B cell (primary cell): Measurements from ENCODE around the gene TGFBI. TPM values are rescaled to one million over a fixed set of nuclear protein-coding genes. Genes with fewer than 3 reads are reported as not detected.

Experiments used
- ATAC-seq: fragments of 200-7000 bp; cut with Tn5 transposase; one replicate; pipeline ENCODE4 v1.10.0; 2021; ENCODE audit warnings: low read depth, mild to moderate bottlenecking, moderate number of reproducible peaks, moderate library complexity
- CTCF ChIA-PET: fragments of 350-600 bp; sonication (Branson Sonifier 250); formaldehyde crosslinking; loops from one replicate; lab custom pipeline; 2021; ENCODE audit warnings: antibody characterized with exemption, inconsistent platforms; lab: Charles Lee
- POLR2A ChIA-PET: fragments of 350-600 bp; sonication (Branson Sonifier 250); formaldehyde crosslinking; loops from one replicate; lab custom pipeline; 2021; ENCODE audit warnings: antibody characterized with exemption; lab: Charles Lee
- DNase-seq: peaks from one replicate; pipeline ENCODE4 v3.0.0; 2013
- H2AFZ ChIP-seq: 2 replicates; pipeline ENCODE4 v1.6.1; 2012; ENCODE audit warnings: mild to moderate bottlenecking, low read depth, low read length; ENCODE audit not compliant: insufficient read depth, poor library complexity, severe bottlenecking
- H3K27ac ChIP-seq, 2 donors: 1 replicate in 1 of 2; 2 replicates in 1 of 2; pipeline ENCODE4 v1.5.1; 2012 to 2013; ENCODE audit warnings: low read length in 2 of 2, mild to moderate bottlenecking in 2 of 2, moderate library complexity in 1 of 2
- H3K27me3 ChIP-seq, 4 experiments: fragments of 200-600 bp in 1 of 4; sonication (generic) in 1 of 4; replicated peaks in 1 of 4; 1 replicate in 2 of 4; 2 replicates in 2 of 4; pipeline versions ENCODE4 v1.6.1 to v1.7.0; 2013 to 2016; ENCODE audit warnings: low read length in 3 of 4, mild to moderate bottlenecking in 2 of 4, mixed read lengths in 1 of 4, moderate library complexity in 1 of 4; ENCODE audit not compliant: insufficient read depth in 4 of 4, control insufficient read depth in 3 of 4; ENCODE audit errors: control extremely low read depth in 1 of 4
- H3K36me3 ChIP-seq, 2 experiments: replicated peaks in 1 of 2; 1 replicate in 1 of 2; 2 replicates in 1 of 2; pipeline versions ENCODE4 v1.6.1 to v1.7.1; 2013; ENCODE audit warnings: low read length in 1 of 2; ENCODE audit not compliant: insufficient read depth in 2 of 2, control insufficient read depth in 1 of 2; ENCODE audit errors: control extremely low read depth in 1 of 2, extremely low read depth in 1 of 2
- H3K4me1 ChIP-seq, 2 donors: fragments of 200-600 bp in 1 of 2; sonication (generic) in 1 of 2; 1 replicate in 1 of 2; 2 replicates in 1 of 2; pipeline versions ENCODE4 v1.5.1 to v1.6.1; 2013 to 2017; ENCODE audit warnings: low read length in 2 of 2; ENCODE audit not compliant: control insufficient read depth in 2 of 2, insufficient read depth in 2 of 2
- H3K4me2 ChIP-seq: replicated peaks from 2 replicates; pipeline ENCODE3; 2012; ENCODE audit warnings: mild to moderate bottlenecking, low read depth, low read length; ENCODE audit not compliant: poor library complexity, severe bottlenecking
- H3K4me3 ChIP-seq, 5 experiments: fragments of 200-600 bp in 1 of 5; sonication (generic) in 1 of 5; 1 replicate in 3 of 5; 2 replicates in 2 of 5; pipeline versions ENCODE4 v1.5.1 to v1.7.0; 2011 to 2016; ENCODE audit warnings: low read length in 4 of 5, mild to moderate bottlenecking in 4 of 5, low read depth in 2 of 5, control low read depth in 1 of 5, moderate library complexity in 1 of 5; ENCODE audit not compliant: insufficient read depth in 1 of 5; ENCODE audit errors: control extremely low read depth in 1 of 5, extremely low read depth in 1 of 5
- H3K79me2 ChIP-seq: fragments of 200-600 bp; sonication (generic); one replicate; pipeline ENCODE4 v1.6.0; 2016; ENCODE audit warnings: low read length; ENCODE audit not compliant: control insufficient read depth, insufficient read depth
- H3K9ac ChIP-seq: fragments of 200-600 bp; sonication (generic); 2 replicates; pipeline ENCODE4 v1.6.1; 2017; ENCODE audit warnings: mild to moderate bottlenecking, low read length, moderate library complexity
- H3K9me3 ChIP-seq, 3 donors: one replicate each; pipeline versions ENCODE4 v1.6.1 to v1.7.1; 2013; ENCODE audit warnings: low read length in 2 of 3; ENCODE audit not compliant: control insufficient read depth in 2 of 3, insufficient read depth in 1 of 3; ENCODE audit errors: control extremely low read depth in 1 of 3
- H4K20me1 ChIP-seq: 2 replicates; pipeline ENCODE4 v1.6.0; 2012; ENCODE audit warnings: mild to moderate bottlenecking, low read length; ENCODE audit not compliant: insufficient read depth, control insufficient read depth, poor library complexity, severe bottlenecking
- H3K27ac Mint-ChIP-seq: one replicate; pipeline ENCODE4 v1.8.0; 2021; ENCODE audit warnings: mixed read lengths
- H3K27me3 Mint-ChIP-seq: one replicate; pipeline ENCODE4 v1.8.0; 2021; ENCODE audit warnings: mixed read lengths
- H3K4me1 Mint-ChIP-seq: one replicate; pipeline ENCODE4 v1.8.0; 2021; ENCODE audit warnings: mixed read lengths
- H3K4me3 Mint-ChIP-seq: one replicate; pipeline ENCODE4 v1.8.0; 2021; ENCODE audit warnings: mixed read lengths
- H3K9me3 Mint-ChIP-seq: one replicate; pipeline ENCODE4 v1.8.0; 2022; ENCODE audit warnings: mixed read lengths; ENCODE audit not compliant: insufficient read depth
- EZH2 ChIP-seq: IDR thresholded peaks from 2 replicates; pipeline ENCODE4 v1.6.1; 2012; ENCODE audit warnings: borderline replicate concordance, low read depth, mild to moderate bottlenecking, moderate library complexity, low read length; ENCODE audit not compliant: insufficient read depth, poor library complexity, severe bottlenecking
- WGBS: methylation state at CpG from one replicate; pipeline ENCODE4 v1.1.5; 2013; ENCODE audit warnings: missing lambda C conversion rate; ENCODE audit not compliant: insufficient coverage; 5-methylcytosine and 5-hydroxymethylcytosine counted together
- intact Hi-C: fragments of 100-400 bp; cut with micrococcal nuclease; formaldehyde crosslinking; loops from one replicate; pipeline ENCODE4 v1.10.0; 2022
- polyA plus RNA-seq: library from polyadenylated mRNA; depleted of rRNA; stranded (reverse); fragments of >200 nt; gene quantifications from 2 replicates; pipeline ENCODE4 v1.2.3, GENCODE V29; 2012
- total RNA-seq, 2 donors: library from RNA; stranded (reverse); fragments of 120-200 nt in 1 of 2; gene quantifications; 1 replicate in 1 of 2; 2 replicates in 1 of 2; pipeline versions ENCODE4 v1.2.3 to v1.2.4, GENCODE V29; 2013 to 2022
- TF ChIP-seq, protein P1 (sequence below): fragments of 200-600 bp; IDR thresholded peaks from one replicate; pipeline ENCODE4 v1.8.0; 2022; ENCODE audit warnings: antibody characterized with exemption, mild to moderate bottlenecking

The TGFBI gene
- total and polyA plus RNA-seq, 2 donors (not counting 1 experiment from before 2014, with no cell fraction given) = 3.7 to 4.5 TPM

DNA sequence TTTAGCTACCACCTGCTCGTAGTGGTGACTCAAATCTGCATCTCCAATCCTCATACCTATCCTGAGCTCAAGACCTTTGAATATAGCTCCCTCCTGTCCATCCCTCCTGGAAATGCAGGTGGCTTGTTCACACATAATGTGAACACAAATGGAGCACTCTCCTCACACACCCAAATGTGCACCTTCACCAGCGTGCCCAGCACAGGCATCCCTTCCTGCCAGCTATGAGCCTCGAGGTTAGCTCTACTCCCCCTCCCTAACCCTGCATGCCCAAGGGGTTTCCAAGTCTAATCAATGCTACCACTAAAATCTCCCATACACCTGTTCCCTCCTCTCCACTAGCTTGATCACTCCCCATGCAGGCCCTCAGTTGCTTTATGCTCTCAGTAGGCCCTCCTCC is 2.2 kb upstream of the TGFBI start:
- Mint-ChIP-seq H3K4me1 (peaks cover 6% of the 10 kb centered on the region), H3K27me3 (peaks cover 40% of the 10 kb centered on the region), H3K27ac (no peak overlapping the region), H3K9me3 (no peaks in the 10 kb centered on the region), H3K4me3 (no peak overlapping the region)
- no peak overlapping the region for H3K9ac ChIP-seq
- no peaks in the 10 kb centered on the region for H3K36me3 ChIP-seq
- no peak overlapping the region for H2AFZ ChIP-seq
- H3K27me3 ChIP-seq = peaks cover 0 to 27% (median 3%) of the 10 kb centered on the region in 4 experiments
- DNase-seq (no peak), ATAC-seq (no peak)
- H3K9me3 ChIP-seq = no peaks in the 10 kb centered on the region
- intact Hi-C loops = no loop called here
- H3K4me2 ChIP-seq = no peak overlapping the region
- no peaks in the 10 kb centered on the region for H4K20me1 ChIP-seq
- POLR2A ChIA-PET = no interaction called here
- TF ChIP-seq, protein P1, sequence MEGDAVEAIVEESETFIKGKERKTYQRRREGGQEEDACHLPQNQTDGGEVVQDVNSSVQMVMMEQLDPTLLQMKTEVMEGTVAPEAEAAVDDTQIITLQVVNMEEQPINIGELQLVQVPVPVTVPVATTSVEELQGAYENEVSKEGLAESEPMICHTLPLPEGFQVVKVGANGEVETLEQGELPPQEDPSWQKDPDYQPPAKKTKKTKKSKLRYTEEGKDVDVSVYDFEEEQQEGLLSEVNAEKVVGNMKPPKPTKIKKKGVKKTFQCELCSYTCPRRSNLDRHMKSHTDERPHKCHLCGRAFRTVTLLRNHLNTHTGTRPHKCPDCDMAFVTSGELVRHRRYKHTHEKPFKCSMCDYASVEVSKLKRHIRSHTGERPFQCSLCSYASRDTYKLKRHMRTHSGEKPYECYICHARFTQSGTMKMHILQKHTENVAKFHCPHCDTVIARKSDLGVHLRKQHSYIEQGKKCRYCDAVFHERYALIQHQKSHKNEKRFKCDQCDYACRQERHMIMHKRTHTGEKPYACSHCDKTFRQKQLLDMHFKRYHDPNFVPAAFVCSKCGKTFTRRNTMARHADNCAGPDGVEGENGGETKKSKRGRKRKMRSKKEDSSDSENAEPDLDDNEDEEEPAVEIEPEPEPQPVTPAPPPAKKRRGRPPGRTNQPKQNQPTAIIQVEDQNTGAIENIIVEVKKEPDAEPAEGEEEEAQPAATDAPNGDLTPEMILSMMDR = no peak
- TF ChIP-seq EZH2 = no peak
- no peaks in the 10 kb centered on the region for H3K4me1 ChIP-seq
- H3K4me3 ChIP-seq = no peak overlapping the region
- no peak overlapping the region for H3K27ac ChIP-seq
- WGBS = 88% methylated on average over 3 of the region's 3 CpGs
- H3K79me2 ChIP-seq = no peaks in the 10 kb centered on the region
- CTCF ChIA-PET = no interaction called here

DNA sequence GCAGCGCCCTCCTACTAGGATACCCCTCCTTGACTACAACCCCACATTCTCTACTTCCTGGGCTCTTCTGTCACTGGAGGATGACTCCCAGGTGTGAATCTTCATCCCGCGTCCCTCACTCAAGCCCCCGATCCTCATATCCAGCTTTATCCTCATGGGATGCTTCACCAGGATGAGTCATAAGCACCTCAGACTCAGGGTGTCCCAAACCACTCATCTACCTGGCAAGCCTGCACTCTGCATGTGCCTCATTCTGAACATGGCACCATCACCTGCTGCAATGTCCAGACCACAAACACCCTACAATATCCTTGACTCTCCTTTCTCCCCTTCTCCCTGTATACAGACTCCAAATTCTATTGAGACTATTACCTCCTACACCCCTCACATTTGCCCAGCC is 1.5 kb upstream of the TGFBI start:
- Mint-ChIP-seq H3K27me3 (peaks cover 35% of the 10 kb centered on the region), H3K9me3 (no peaks in the 10 kb centered on the region), H3K4me1 (peaks cover 8% of the 10 kb centered on the region), H3K4me3 (no peak overlapping the region), H3K27ac (no peak overlapping the region)
- intact Hi-C loops = no loop called here
- Histone ChIP-seq H3K9ac (no peak overlapping the region), H4K20me1 (no peaks in the 10 kb centered on the region), H3K4me3 (no peak overlapping the region), H2AFZ (no peak overlapping the region), H3K36me3 (no peaks in the 10 kb centered on the region), H3K79me2 (no peaks in the 10 kb centered on the region), H3K4me2 (no peak overlapping the region), H3K27me3 (peaks cover 0 to 27% (median 3%) of the 10 kb centered on the region in 4 experiments), H3K27ac (no peak overlapping the region), H3K9me3 (no peaks in the 10 kb centered on the region), H3K4me1 (no peaks in the 10 kb centered on the region)
- CTCF ChIA-PET = no interaction called here
- POLR2A ChIA-PET = no interaction called here
- DNase-seq (no peak), ATAC-seq (no peak)
- TF ChIP-seq, protein P1 = no peak
- TF ChIP-seq EZH2 = no peak
- 96% methylated on average over 4 of the region's 4 CpGs for WGBS
